Suprapubic skin (tissue), 4 donors: ENCODE results near the gene CDC20. TPM values are rescaled to one million over a fixed set of nuclear protein-coding genes. Genes with fewer than 3 reads are reported as not detected.

ENCODE experiments used
- DNase-seq, 2 donors: peaks; one replicate each; pipeline ENCODE4 v3.0.0-alpha.2; 2019; ENCODE audit warnings: low spot score in 2 of 2
- H3K27ac ChIP-seq: fragments of 200-600 bp; sonication (generic); one replicate; pipeline ENCODE4 v1.5.1; 2019
- H3K27me3 ChIP-seq: fragments of 200-600 bp; sonication (generic); one replicate; pipeline ENCODE4 v1.5.1; 2019
- H3K36me3 ChIP-seq: fragments of 200-600 bp; sonication (generic); one replicate; pipeline ENCODE4 v1.5.1; 2019
- H3K4me1 ChIP-seq: fragments of 200-600 bp; sonication (generic); one replicate; pipeline ENCODE4 v1.5.1; 2019
- H3K4me3 ChIP-seq: fragments of 200-600 bp; sonication (generic); one replicate; pipeline ENCODE4 v1.5.1; 2019; ENCODE audit warnings: mild to moderate bottlenecking
- H3K9me3 ChIP-seq: fragments of 200-600 bp; sonication (generic); one replicate; pipeline ENCODE4 v1.5.1; 2019
- EP300 ChIP-seq: sonication (generic); formaldehyde crosslinking; IDR thresholded peaks from one replicate; pipeline ENCODE4 v1.6.1; 2017; ENCODE audit warnings: antibody characterized with exemption
- POLR2A ChIP-seq, 2 donors: fragments of 450-650 bp; IDR thresholded peaks; one replicate each; pipeline ENCODE4 v1.6.1; 2017; ENCODE audit warnings: antibody characterized with exemption in 2 of 2, mild to moderate bottlenecking in 2 of 2, moderate library complexity in 2 of 2
- POLR2AphosphoS5 ChIP-seq, 3 donors: sonication (generic); formaldehyde crosslinking; IDR thresholded peaks; one replicate each; pipeline ENCODE4 v1.6.1; 2017; ENCODE audit warnings: antibody characterized with exemption in 3 of 3
- WGBS: methylation state at CpG from one replicate; pipeline ENCODE4 v1.1.5; 2018; 5-methylcytosine and 5-hydroxymethylcytosine counted together
- total RNA-seq, 4 donors: library from RNA; depleted of rRNA; stranded (reverse); fragments of >200 nt; gene quantifications; one replicate each; pipeline ENCODE4 v1.1.0, GENCODE V29; 2016
- TF ChIP-seq, protein P1 (sequence below), 2 donors: fragments of 200-600 bp in 1 of 2; fragments of 450-650 bp in 1 of 2; sonication (generic) in 1 of 2; IDR thresholded peaks; one replicate each; pipeline ENCODE4 v1.5.1; 2016 to 2019; ENCODE audit warnings: antibody characterized with exemption in 2 of 2, mild to moderate bottlenecking in 1 of 2, moderate library complexity in 1 of 2

Gene CDC20
- total RNA-seq, 4 donors from 2014 or later = 5.8 to 11.6 (median 7.8) TPM

DNA sequence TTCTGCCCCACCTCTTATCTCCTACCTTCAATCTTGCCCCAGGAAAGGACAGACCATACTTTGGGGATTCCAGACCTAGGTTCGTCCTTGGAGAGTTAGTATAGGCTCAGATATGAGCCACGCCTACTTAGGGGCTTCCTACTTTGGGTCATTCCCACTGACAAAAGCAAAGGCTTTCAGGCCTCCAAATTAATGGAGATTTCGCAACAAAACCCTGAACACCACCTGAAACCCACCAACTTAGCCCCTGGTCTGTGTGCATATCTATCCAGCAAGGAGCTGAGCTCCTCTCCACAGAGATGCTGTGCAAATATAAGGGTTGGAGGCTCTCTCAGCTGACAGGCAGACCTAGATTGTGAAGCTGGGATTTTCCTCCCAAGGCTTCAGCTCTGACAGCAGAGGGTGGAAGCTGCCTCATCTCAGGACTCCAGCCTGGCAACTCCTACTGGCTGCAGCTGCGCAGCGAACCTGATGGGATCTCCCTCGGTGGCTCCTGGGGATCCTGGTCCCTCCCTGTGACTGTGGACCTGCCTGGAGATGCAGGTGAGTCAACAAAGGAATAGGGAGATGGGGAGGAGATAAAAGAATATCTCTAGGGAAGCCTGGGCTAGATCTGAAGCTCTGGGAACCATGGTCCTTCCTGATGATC is 19.1 kb upstream of the CDC20 start:
- Histone ChIP-seq H3K4me1 (no peaks in the 10 kb centered on the region), H3K27me3 (no peaks in the 10 kb centered on the region), H3K4me3 (no peak overlapping the region), H3K27ac (no peak overlapping the region), H3K36me3 (no peaks in the 10 kb centered on the region), H3K9me3 (no peaks in the 10 kb centered on the region)
- no peak for TF ChIP-seq POLR2A (IDR thresholded peaks at IDR 0.05)
- TF ChIP-seq EP300 = no peak
- TF ChIP-seq, protein P1, sequence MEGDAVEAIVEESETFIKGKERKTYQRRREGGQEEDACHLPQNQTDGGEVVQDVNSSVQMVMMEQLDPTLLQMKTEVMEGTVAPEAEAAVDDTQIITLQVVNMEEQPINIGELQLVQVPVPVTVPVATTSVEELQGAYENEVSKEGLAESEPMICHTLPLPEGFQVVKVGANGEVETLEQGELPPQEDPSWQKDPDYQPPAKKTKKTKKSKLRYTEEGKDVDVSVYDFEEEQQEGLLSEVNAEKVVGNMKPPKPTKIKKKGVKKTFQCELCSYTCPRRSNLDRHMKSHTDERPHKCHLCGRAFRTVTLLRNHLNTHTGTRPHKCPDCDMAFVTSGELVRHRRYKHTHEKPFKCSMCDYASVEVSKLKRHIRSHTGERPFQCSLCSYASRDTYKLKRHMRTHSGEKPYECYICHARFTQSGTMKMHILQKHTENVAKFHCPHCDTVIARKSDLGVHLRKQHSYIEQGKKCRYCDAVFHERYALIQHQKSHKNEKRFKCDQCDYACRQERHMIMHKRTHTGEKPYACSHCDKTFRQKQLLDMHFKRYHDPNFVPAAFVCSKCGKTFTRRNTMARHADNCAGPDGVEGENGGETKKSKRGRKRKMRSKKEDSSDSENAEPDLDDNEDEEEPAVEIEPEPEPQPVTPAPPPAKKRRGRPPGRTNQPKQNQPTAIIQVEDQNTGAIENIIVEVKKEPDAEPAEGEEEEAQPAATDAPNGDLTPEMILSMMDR (IDR thresholded peaks at IDR 0.05) = no peak
- no peak for TF ChIP-seq POLR2AphosphoS5 (IDR thresholded peaks at IDR 0.05)
- WGBS = 88% methylated on average over 6 of the region's 6 CpGs
- peak in 1 of 2 donors; percentile 37 for DNase-seq

DNA sequence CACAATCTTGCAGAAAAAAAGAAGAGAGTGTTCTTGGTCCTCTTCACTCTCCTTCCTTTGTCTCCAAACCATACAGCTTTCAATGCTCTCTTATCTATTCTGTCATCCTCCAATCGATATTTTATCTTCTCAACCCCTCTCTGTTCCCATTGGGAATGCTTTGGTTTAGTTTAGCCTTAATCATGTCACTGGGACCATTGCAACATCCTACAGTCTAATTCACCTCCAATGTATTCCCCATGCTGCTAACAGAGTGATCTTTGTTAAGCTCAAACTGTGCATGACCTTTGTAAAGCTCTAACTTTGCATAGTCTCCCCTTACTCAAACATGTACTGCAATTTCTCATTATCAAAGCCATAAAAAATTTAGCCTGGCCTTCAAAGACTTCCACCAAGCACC is 18.2 kb upstream of the CDC20 start:
- no peak for DNase-seq
- Histone ChIP-seq H3K4me3 (no peak overlapping the region), H3K27ac (no peak overlapping the region), H3K9me3 (no peaks in the 10 kb centered on the region), H3K36me3 (no peaks in the 10 kb centered on the region), H3K4me1 (no peaks in the 10 kb centered on the region), H3K27me3 (no peaks in the 10 kb centered on the region)
- TF ChIP-seq EP300 (no peak), POLR2A (IDR thresholded peaks at IDR 0.05) (no peak), POLR2AphosphoS5 (IDR thresholded peaks at IDR 0.05) (no peak)
- TF ChIP-seq, protein P1 (IDR thresholded peaks at IDR 0.05) = no peak
- 73% methylated on average over 1 of the region's 1 CpG for WGBS

DNA sequence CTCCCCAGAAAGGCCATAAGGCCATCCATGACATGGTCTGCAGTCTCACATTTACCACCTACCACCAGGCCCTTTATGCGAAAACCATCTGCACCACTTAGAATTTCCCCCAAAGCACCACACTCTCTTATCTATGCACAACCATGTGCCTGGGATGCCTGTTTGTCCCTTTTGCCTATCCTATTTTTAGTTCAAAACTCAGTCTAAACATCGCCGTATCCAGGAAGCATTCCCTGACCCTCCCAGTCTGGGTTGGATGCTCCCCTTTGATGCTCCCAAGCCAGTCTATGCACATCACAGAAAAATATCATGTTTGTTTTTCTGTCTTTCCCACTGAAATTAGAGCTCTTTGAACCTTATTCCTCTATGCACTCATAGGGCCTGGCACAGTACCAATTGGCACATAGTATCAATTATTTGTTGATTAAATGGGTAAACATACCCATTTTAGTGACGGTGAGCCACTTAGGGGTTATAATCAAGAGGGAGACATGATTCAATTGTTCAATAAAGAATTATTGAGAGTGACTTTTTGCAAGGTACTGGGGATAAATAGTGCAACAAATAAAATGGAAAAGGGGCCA is 14.4 kb upstream of the CDC20 start:
- WGBS = 69% methylated on average over 4 of the region's 4 CpGs
- Histone ChIP-seq H3K9me3 (no peaks in the 10 kb centered on the region), H3K27ac (no peak overlapping the region), H3K4me3 (no peak overlapping the region), H3K4me1 (peaks cover 14% of the 10 kb centered on the region), H3K36me3 (no peaks in the 10 kb centered on the region), H3K27me3 (no peaks in the 10 kb centered on the region)
- DNase-seq = peak in 1 of 2 donors; percentile 19
- no peak for TF ChIP-seq POLR2AphosphoS5 (IDR thresholded peaks at IDR 0.05)
- TF ChIP-seq, protein P1 (IDR thresholded peaks at IDR 0.05) = no peak
- no peak for TF ChIP-seq POLR2A (IDR thresholded peaks at IDR 0.05)
- TF ChIP-seq EP300 = no peak

DNA sequence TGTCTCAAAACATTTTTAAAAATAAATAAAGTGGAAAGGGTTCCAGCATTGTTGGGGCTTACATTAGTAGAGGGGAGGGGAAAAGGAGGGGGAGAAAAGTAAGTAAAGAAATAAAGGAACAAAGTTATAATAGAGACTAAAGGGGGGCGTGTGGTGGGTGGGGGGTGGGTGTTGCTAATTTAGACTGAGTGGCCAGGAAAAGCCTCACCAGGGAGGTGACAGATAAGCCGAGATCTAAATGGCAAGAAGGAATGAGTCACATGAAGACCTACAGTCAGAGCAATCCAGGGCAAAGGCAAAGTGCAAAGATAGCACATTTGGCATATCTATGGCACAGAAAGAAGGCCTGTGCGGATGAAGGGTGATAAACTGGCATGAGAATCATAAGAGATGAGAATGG is 13.7 kb upstream of the CDC20 start:
- H3K27ac ChIP-seq = no peak overlapping the region
- TF ChIP-seq POLR2AphosphoS5 (IDR thresholded peaks at IDR 0.05) (no peak), EP300 (no peak), POLR2A (IDR thresholded peaks at IDR 0.05) (no peak)
- TF ChIP-seq, protein P1 (IDR thresholded peaks at IDR 0.05) = no peak
- WGBS = 71% methylated on average over 3 of the region's 3 CpGs
- H3K36me3 ChIP-seq = no peaks in the 10 kb centered on the region
- peaks cover 21% of the 10 kb centered on the region for H3K4me1 ChIP-seq
- no peaks in the 10 kb centered on the region for H3K9me3 ChIP-seq
- H3K4me3 ChIP-seq = no peak overlapping the region
- DNase-seq = peak in 1 of 2 donors; percentile 6
- H3K27me3 ChIP-seq = no peaks in the 10 kb centered on the region

DNA sequence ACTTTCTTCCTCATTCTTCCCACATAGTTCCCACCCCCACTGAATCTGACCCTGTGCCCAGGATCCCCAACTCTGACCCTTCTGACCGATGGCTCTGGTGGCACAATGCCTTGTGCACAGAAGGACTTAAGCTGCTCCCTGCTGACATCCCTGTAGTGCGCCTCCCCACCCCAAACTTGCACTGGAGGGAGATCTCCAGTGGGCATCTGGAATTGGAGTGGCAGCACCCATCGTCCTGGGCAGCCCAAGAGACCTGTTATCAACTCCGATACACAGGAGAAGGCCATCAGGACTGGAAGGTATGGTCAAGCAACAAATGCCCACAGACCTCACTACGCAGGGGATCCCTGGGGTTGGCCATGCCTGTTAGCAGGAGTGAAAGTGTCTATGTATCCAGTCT is 12.1 kb upstream of the CDC20 start:
- Histone ChIP-seq H3K27ac (no peak overlapping the region), H3K9me3 (no peaks in the 10 kb centered on the region), H3K27me3 (no peaks in the 10 kb centered on the region), H3K4me1 (peaks cover 22% of the 10 kb centered on the region), H3K4me3 (no peak overlapping the region), H3K36me3 (no peaks in the 10 kb centered on the region)
- TF ChIP-seq EP300 (no peak), POLR2A (IDR thresholded peaks at IDR 0.05) (no peak), POLR2AphosphoS5 (IDR thresholded peaks at IDR 0.05) (no peak)
- TF ChIP-seq, protein P1 (IDR thresholded peaks at IDR 0.05) = no peak
- 91% methylated on average over 5 of the region's 5 CpGs for WGBS
- DNase-seq = no peak
